Dendritic cell treated with granulocyte-macrophage colony-stimulating factor and Interleukin-4, amounts not matched to agents 40 ng/mL and 50 ng/mL, for 4 days (primary cell): ENCODE data around the gene POMGNT1.
"Not testable (repeated sequence)": the region's sequence is repeated elsewhere in the genome, so short reads cannot be mapped to it uniquely, and the experiment has no call there.

Source experiments
- H3K27ac Mint-ChIP-seq: one replicate; pipeline ENCODE4 v1.8.0; 2022; ENCODE audit warnings: mild to moderate bottlenecking, mixed read lengths
- H3K27me3 Mint-ChIP-seq: one replicate; pipeline ENCODE4 v1.8.0; 2022; ENCODE audit warnings: mild to moderate bottlenecking, mixed read lengths
- H3K36me3 Mint-ChIP-seq: one replicate; pipeline ENCODE4 v1.8.0; 2022; ENCODE audit warnings: low read depth, mixed read lengths
- H3K4me1 Mint-ChIP-seq: one replicate; pipeline ENCODE4 v1.8.0; 2022; ENCODE audit warnings: low read depth, mixed read lengths
- H3K4me3 Mint-ChIP-seq: one replicate; pipeline ENCODE4 v1.8.0; 2022; ENCODE audit warnings: mild to moderate bottlenecking, moderate library complexity, mixed read lengths
- H3K9me3 Mint-ChIP-seq: one replicate; pipeline ENCODE4 v1.8.0; 2022; ENCODE audit warnings: mixed read lengths
- intact Hi-C: fragments of 100-400 bp; cut with micrococcal nuclease; formaldehyde crosslinking; loops from one replicate; pipeline ENCODE4 v1.15.0; 2022

POMGNT1 gene

GRCh38 chr1:46223055-46223454, 24.8 kb upstream of the POMGNT1 start:
- H3K9me3 Mint-ChIP-seq, H3K4me3 Mint-ChIP-seq, H3K27me3 Mint-ChIP-seq, H3K27ac Mint-ChIP-seq, H3K36me3 Mint-ChIP-seq: not testable (repeated sequence)
- intact Hi-C loops, result loop anchor here (1.0 kb wide), 1 partner anchor 186 kb away; no protein-coding TSS in a partner anchor
- H3K4me1 Mint-ChIP-seq, result peaks cover 11% of the 10 kb centered on the region

GRCh38 chr1:46221749-46222148, 23.5 kb upstream of the POMGNT1 start:
- no peak overlapping the region for H3K27ac Mint-ChIP-seq
- H3K36me3 Mint-ChIP-seq, result no peaks in the 10 kb centered on the region
- intact Hi-C loops, result no loop called here

GRCh38 chr1:46220808-46221207, 22.6 kb upstream of the POMGNT1 start:
- Mint-ChIP-seq H3K4me1 (peaks cover 11% of the 10 kb centered on the region), H3K27me3 (peaks cover 3% of the 10 kb centered on the region), H3K36me3 (no peaks in the 10 kb centered on the region), H3K27ac (no peak overlapping the region), H3K9me3 (no peaks in the 10 kb centered on the region), H3K4me3 (no peak overlapping the region)
- intact Hi-C loops, result no loop called here

More at GRCh38 chr1:46221749-46222148, 23.5 kb upstream of the POMGNT1 start:
- peaks cover 11% of the 10 kb centered on the region for H3K4me1 Mint-ChIP-seq
- H3K27me3 Mint-ChIP-seq, result peaks cover 3% of the 10 kb centered on the region
- H3K4me3 Mint-ChIP-seq, result no peak overlapping the region
- no peaks in the 10 kb centered on the region for H3K9me3 Mint-ChIP-seq

- peaks cover 11% of the 10 kb centered on the region for H3K4me1 Mint-ChIP-seq
- no peaks in the 10 kb centered on the region for H3K9me3 Mint-ChIP-seq
- H3K27me3 Mint-ChIP-seq, result peaks cover 3% of the 10 kb centered on the region
- intact Hi-C loops, result no loop called here
- H3K36me3 Mint-ChIP-seq, result no peaks in the 10 kb centered on the region
- no peak overlapping the region for H3K4me3 Mint-ChIP-seq
- H3K27ac Mint-ChIP-seq, result no peak overlapping the region
These were observed 21.6 kb upstream of the POMGNT1 start for GRCh38 chr1:46219551-46220520.

GRCh38 chr1:46218443-46218842, 20.2 kb upstream of the POMGNT1 start:
- intact Hi-C loops, result no loop called here
- Mint-ChIP-seq H3K27ac (no peak overlapping the region), H3K4me3 (no peak overlapping the region), H3K9me3 (no peaks in the 10 kb centered on the region), H3K4me1 (peaks cover 7% of the 10 kb centered on the region), H3K36me3 (no peaks in the 10 kb centered on the region), H3K27me3 (peaks cover 3% of the 10 kb centered on the region)

GRCh38 chr1:46215504-46215903, 17.3 kb upstream of the POMGNT1 start:
- H3K27me3 Mint-ChIP-seq, result no peaks in the 10 kb centered on the region
- H3K27ac Mint-ChIP-seq, result no peak overlapping the region
- no peaks in the 10 kb centered on the region for H3K4me1 Mint-ChIP-seq
- H3K36me3 Mint-ChIP-seq, result no peaks in the 10 kb centered on the region
- H3K4me3 Mint-ChIP-seq, result no peak overlapping the region
- intact Hi-C loops, result no loop called here
- no peaks in the 10 kb centered on the region for H3K9me3 Mint-ChIP-seq

- Mint-ChIP-seq H3K27ac (no peak overlapping the region), H3K4me3 (no peak overlapping the region), H3K27me3 (peaks cover 1% of the 10 kb centered on the region), H3K36me3 (no peaks in the 10 kb centered on the region), H3K4me1 (no peaks in the 10 kb centered on the region), H3K9me3 (no peaks in the 10 kb centered on the region)
- intact Hi-C loops, result no loop called here
These were observed 12.8 kb upstream of the POMGNT1 start for GRCh38 chr1:46211051-46211450.

GRCh38 chr1:46210561-46210960, 12.3 kb upstream of the POMGNT1 start:
- Mint-ChIP-seq H3K4me3 (no peak overlapping the region), H3K36me3 (no peaks in the 10 kb centered on the region), H3K4me1 (peaks cover 2% of the 10 kb centered on the region), H3K27me3 (peaks cover 1% of the 10 kb centered on the region), H3K27ac (no peak overlapping the region), H3K9me3 (no peaks in the 10 kb centered on the region)
- intact Hi-C loops, result no loop called here

- intact Hi-C loops, result no loop called here
- Mint-ChIP-seq H3K27me3 (peaks cover 21% of the 10 kb centered on the region), H3K4me3 (no peak overlapping the region), H3K36me3 (no peaks in the 10 kb centered on the region), H3K9me3 (no peaks in the 10 kb centered on the region), H3K27ac (no peak overlapping the region), H3K4me1 (peaks cover 34% of the 10 kb centered on the region)
These were observed 8.2 kb upstream of the POMGNT1 start for GRCh38 chr1:46206399-46206798.

- H3K4me3 Mint-ChIP-seq, result no peak overlapping the region
- H3K27me3 Mint-ChIP-seq, result peaks cover 21% of the 10 kb centered on the region
- H3K36me3 Mint-ChIP-seq, result no peaks in the 10 kb centered on the region
- peak overlapping the region; percentile 4 for H3K27ac Mint-ChIP-seq
- H3K4me1 Mint-ChIP-seq, result peaks cover 34% of the 10 kb centered on the region
- no peaks in the 10 kb centered on the region for H3K9me3 Mint-ChIP-seq
- intact Hi-C loops, result no loop called here
These were observed 7.6 kb upstream of the POMGNT1 start for GRCh38 chr1:46205791-46206190.

GRCh38 chr1:46205141-46205540, 6.9 kb upstream of the POMGNT1 start:
- Mint-ChIP-seq H3K36me3 (no peaks in the 10 kb centered on the region), H3K27me3 (peaks cover 21% of the 10 kb centered on the region), H3K4me3 (no peak overlapping the region), H3K27ac (peak overlapping the region; percentile 67), H3K9me3 (no peaks in the 10 kb centered on the region), H3K4me1 (peaks cover 34% of the 10 kb centered on the region)
- intact Hi-C loops, result no loop called here

- intact Hi-C loops, result no loop called here
- no peaks in the 10 kb centered on the region for H3K9me3 Mint-ChIP-seq
- H3K4me3 Mint-ChIP-seq, result peak overlapping the region; percentile 74
- H3K27ac Mint-ChIP-seq, result peak overlapping the region; percentile 67
- H3K27me3 Mint-ChIP-seq, result peaks cover 21% of the 10 kb centered on the region
- peaks cover 34% of the 10 kb centered on the region for H3K4me1 Mint-ChIP-seq
- H3K36me3 Mint-ChIP-seq, result no peaks in the 10 kb centered on the region
These were observed 6.1 kb upstream of the POMGNT1 start for GRCh38 chr1:46204406-46204742.

- H3K27me3 Mint-ChIP-seq, result peaks cover 21% of the 10 kb centered on the region
- peak overlapping the region; percentile 67 for H3K27ac Mint-ChIP-seq
- H3K36me3 Mint-ChIP-seq, result no peaks in the 10 kb centered on the region
- peak overlapping the region; percentile 74 for H3K4me3 Mint-ChIP-seq
- intact Hi-C loops, result no loop called here
- H3K9me3 Mint-ChIP-seq, result no peaks in the 10 kb centered on the region
- H3K4me1 Mint-ChIP-seq, result peaks cover 34% of the 10 kb centered on the region
These were observed 5.6 kb upstream of the POMGNT1 start for GRCh38 chr1:46203738-46204405.

- Mint-ChIP-seq H3K4me3 (peak overlapping the region; percentile 82), H3K27me3 (peaks cover 18% of the 10 kb centered on the region), H3K4me1 (peaks cover 47% of the 10 kb centered on the region), H3K36me3 (peaks cover 16% of the 10 kb centered on the region), H3K27ac (no peak overlapping the region), H3K9me3 (no peaks in the 10 kb centered on the region)
- intact Hi-C loops, result no loop called here
These were observed 1.1 kb upstream of the POMGNT1 start for GRCh38 chr1:46199233-46199749.
